OCI-LY3 (cell line): Measurements from ENCODE around the gene TGFB1.

Source experiments
- CTCF ChIP-seq: fragments of 200-600, 300-600 bp; sonication (generic); IDR thresholded peaks from 2 replicates; pipeline ENCODE4 v1.5.1; 2014; ENCODE audit warnings: antibody characterized with exemption, low read length, low read depth
- EZH2phosphoT487 ChIP-seq: fragments of 200-600 bp; shearing (Covaris generic); IDR thresholded peaks from 2 replicates; pipeline ENCODE4 v1.6.1; 2018; ENCODE audit warnings: antibody characterized with exemption, mixed run types, low read depth

- TF ChIP-seq CTCF = no peak
- no peak for TF ChIP-seq EZH2phosphoT487
These were observed 22.6 kb downstream of the TGFB1 start for GRCh38 chr19:41330946-41331678.
